B cell (primary cell): ENCODE results near the gene CPT1A. TPM values are rescaled to one million over a fixed set of nuclear protein-coding genes. Genes with fewer than 3 reads are reported as not detected.
A peak's percentile ranks its signal among the peaks of the same experiment; 100 is the strongest.

ENCODE experiments used
- ATAC-seq: fragments of 200-7000 bp; cut with Tn5 transposase; one replicate; pipeline ENCODE4 v1.10.0; 2021; ENCODE audit warnings: low read depth, mild to moderate bottlenecking, moderate number of reproducible peaks, moderate library complexity
- CTCF ChIA-PET: fragments of 350-600 bp; sonication (Branson Sonifier 250); formaldehyde crosslinking; loops from one replicate; lab custom pipeline; 2021; ENCODE audit warnings: antibody characterized with exemption, inconsistent platforms; lab: Charles Lee
- POLR2A ChIA-PET: fragments of 350-600 bp; sonication (Branson Sonifier 250); formaldehyde crosslinking; loops from one replicate; lab custom pipeline; 2021; ENCODE audit warnings: antibody characterized with exemption; lab: Charles Lee
- DNase-seq: peaks from one replicate; pipeline ENCODE4 v3.0.0; 2013
- H2AFZ ChIP-seq: 2 replicates; pipeline ENCODE4 v1.6.1; 2012; ENCODE audit warnings: mild to moderate bottlenecking, low read depth, low read length; ENCODE audit not compliant: insufficient read depth, poor library complexity, severe bottlenecking
- H3K27ac ChIP-seq, 2 donors: 1 replicate in 1 of 2; 2 replicates in 1 of 2; pipeline ENCODE4 v1.5.1; 2012 to 2013; ENCODE audit warnings: low read length in 2 of 2, mild to moderate bottlenecking in 2 of 2, moderate library complexity in 1 of 2
- H3K27me3 ChIP-seq, 4 experiments: fragments of 200-600 bp in 1 of 4; sonication (generic) in 1 of 4; replicated peaks in 1 of 4; 1 replicate in 2 of 4; 2 replicates in 2 of 4; pipeline versions ENCODE4 v1.6.1 to v1.7.0; 2013 to 2016; ENCODE audit warnings: low read length in 3 of 4, mild to moderate bottlenecking in 2 of 4, mixed read lengths in 1 of 4, moderate library complexity in 1 of 4; ENCODE audit not compliant: insufficient read depth in 4 of 4, control insufficient read depth in 3 of 4; ENCODE audit errors: control extremely low read depth in 1 of 4
- H3K36me3 ChIP-seq, 2 experiments: replicated peaks in 1 of 2; 1 replicate in 1 of 2; 2 replicates in 1 of 2; pipeline versions ENCODE4 v1.6.1 to v1.7.1; 2013; ENCODE audit warnings: low read length in 1 of 2; ENCODE audit not compliant: insufficient read depth in 2 of 2, control insufficient read depth in 1 of 2; ENCODE audit errors: control extremely low read depth in 1 of 2, extremely low read depth in 1 of 2
- H3K4me1 ChIP-seq, 2 donors: fragments of 200-600 bp in 1 of 2; sonication (generic) in 1 of 2; 1 replicate in 1 of 2; 2 replicates in 1 of 2; pipeline versions ENCODE4 v1.5.1 to v1.6.1; 2013 to 2017; ENCODE audit warnings: low read length in 2 of 2; ENCODE audit not compliant: control insufficient read depth in 2 of 2, insufficient read depth in 2 of 2
- H3K4me2 ChIP-seq: replicated peaks from 2 replicates; pipeline ENCODE3; 2012; ENCODE audit warnings: mild to moderate bottlenecking, low read depth, low read length; ENCODE audit not compliant: poor library complexity, severe bottlenecking
- H3K4me3 ChIP-seq, 5 experiments: fragments of 200-600 bp in 1 of 5; sonication (generic) in 1 of 5; 1 replicate in 3 of 5; 2 replicates in 2 of 5; pipeline versions ENCODE4 v1.5.1 to v1.7.0; 2011 to 2016; ENCODE audit warnings: low read length in 4 of 5, mild to moderate bottlenecking in 4 of 5, low read depth in 2 of 5, control low read depth in 1 of 5, moderate library complexity in 1 of 5; ENCODE audit not compliant: insufficient read depth in 1 of 5; ENCODE audit errors: control extremely low read depth in 1 of 5, extremely low read depth in 1 of 5
- H3K79me2 ChIP-seq: fragments of 200-600 bp; sonication (generic); one replicate; pipeline ENCODE4 v1.6.0; 2016; ENCODE audit warnings: low read length; ENCODE audit not compliant: control insufficient read depth, insufficient read depth
- H3K9ac ChIP-seq: fragments of 200-600 bp; sonication (generic); 2 replicates; pipeline ENCODE4 v1.6.1; 2017; ENCODE audit warnings: mild to moderate bottlenecking, low read length, moderate library complexity
- H3K9me3 ChIP-seq, 3 donors: one replicate each; pipeline versions ENCODE4 v1.6.1 to v1.7.1; 2013; ENCODE audit warnings: low read length in 2 of 3; ENCODE audit not compliant: control insufficient read depth in 2 of 3, insufficient read depth in 1 of 3; ENCODE audit errors: control extremely low read depth in 1 of 3
- H4K20me1 ChIP-seq: 2 replicates; pipeline ENCODE4 v1.6.0; 2012; ENCODE audit warnings: mild to moderate bottlenecking, low read length; ENCODE audit not compliant: insufficient read depth, control insufficient read depth, poor library complexity, severe bottlenecking
- H3K27ac Mint-ChIP-seq: one replicate; pipeline ENCODE4 v1.8.0; 2021; ENCODE audit warnings: mixed read lengths
- H3K27me3 Mint-ChIP-seq: one replicate; pipeline ENCODE4 v1.8.0; 2021; ENCODE audit warnings: mixed read lengths
- H3K4me1 Mint-ChIP-seq: one replicate; pipeline ENCODE4 v1.8.0; 2021; ENCODE audit warnings: mixed read lengths
- H3K4me3 Mint-ChIP-seq: one replicate; pipeline ENCODE4 v1.8.0; 2021; ENCODE audit warnings: mixed read lengths
- H3K9me3 Mint-ChIP-seq: one replicate; pipeline ENCODE4 v1.8.0; 2022; ENCODE audit warnings: mixed read lengths; ENCODE audit not compliant: insufficient read depth
- EZH2 ChIP-seq: IDR thresholded peaks from 2 replicates; pipeline ENCODE4 v1.6.1; 2012; ENCODE audit warnings: borderline replicate concordance, low read depth, mild to moderate bottlenecking, moderate library complexity, low read length; ENCODE audit not compliant: insufficient read depth, poor library complexity, severe bottlenecking
- WGBS: methylation state at CpG from one replicate; pipeline ENCODE4 v1.1.5; 2013; ENCODE audit warnings: missing lambda C conversion rate; ENCODE audit not compliant: insufficient coverage; 5-methylcytosine and 5-hydroxymethylcytosine counted together
- intact Hi-C: fragments of 100-400 bp; cut with micrococcal nuclease; formaldehyde crosslinking; loops from one replicate; pipeline ENCODE4 v1.10.0; 2022
- polyA plus RNA-seq: library from polyadenylated mRNA; depleted of rRNA; stranded (reverse); fragments of >200 nt; gene quantifications from 2 replicates; pipeline ENCODE4 v1.2.3, GENCODE V29; 2012
- total RNA-seq, 2 donors: library from RNA; stranded (reverse); fragments of 120-200 nt in 1 of 2; gene quantifications; 1 replicate in 1 of 2; 2 replicates in 1 of 2; pipeline versions ENCODE4 v1.2.3 to v1.2.4, GENCODE V29; 2013 to 2022
- TF ChIP-seq, protein P1 (sequence below): fragments of 200-600 bp; IDR thresholded peaks from one replicate; pipeline ENCODE4 v1.8.0; 2022; ENCODE audit warnings: antibody characterized with exemption, mild to moderate bottlenecking

The CPT1A gene
- total and polyA plus RNA-seq, 2 donors (not counting 1 experiment from before 2014, with no cell fraction given): 15.6 to 40.8 TPM

DNA sequence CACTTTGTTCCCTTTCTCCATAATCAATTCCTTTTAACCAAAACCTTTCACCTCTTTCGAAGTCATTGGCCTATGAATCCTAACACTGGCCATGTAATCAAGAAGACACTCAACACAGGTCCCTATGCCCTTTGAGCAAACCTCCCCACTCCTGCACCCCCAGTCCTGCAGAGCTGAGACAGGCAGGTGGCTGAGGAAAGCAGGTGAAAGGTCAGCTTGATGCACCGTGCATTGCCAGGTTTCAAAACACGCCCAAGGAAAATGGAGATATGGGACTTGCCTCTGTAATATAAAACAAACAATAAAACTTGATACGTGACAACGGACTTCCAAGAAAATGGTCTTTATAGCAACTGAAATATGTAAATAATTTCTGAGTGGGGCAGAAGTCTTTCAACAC, 10.6 kb downstream of the CPT1A start:
- no peaks in the 10 kb centered on the region for H3K27me3 ChIP-seq
- H3K27ac ChIP-seq: no peak overlapping the region
- no peaks in the 10 kb centered on the region for H3K36me3 ChIP-seq
- Mint-ChIP-seq H3K4me3 (no peak overlapping the region), H3K27ac (no peak overlapping the region), H3K9me3 (no peaks in the 10 kb centered on the region), H3K4me1 (peaks cover 39% of the 10 kb centered on the region), H3K27me3 (no peaks in the 10 kb centered on the region)
- WGBS: 100% methylated on average over 1 of the region's 5 CpGs
- DNase-seq: no peak
- peaks cover 19 to 23% of the 10 kb centered on the region in 2 donors for H3K4me1 ChIP-seq
- ChIA-PET POLR2A (interaction anchor here (0.7 kb wide), 1 partner anchor 25 kb away, joined by 4 read pairs; no protein-coding TSS in a partner anchor), CTCF (interaction anchor here (0.6 to 1.7 kb wide), 3 partner anchors 13 to 33 kb away, joined by 3 to 4 read pairs (median 3); no protein-coding TSS in a partner anchor)
- H2AFZ ChIP-seq: no peak overlapping the region
- H4K20me1 ChIP-seq: no peaks in the 10 kb centered on the region
- no peak overlapping the region for H3K4me2 ChIP-seq
- peaks cover 79% of the 10 kb centered on the region for H3K79me2 ChIP-seq
- intact Hi-C loops: no loop called here
- H3K9me3 ChIP-seq: no peaks in the 10 kb centered on the region
- TF ChIP-seq, protein P1, sequence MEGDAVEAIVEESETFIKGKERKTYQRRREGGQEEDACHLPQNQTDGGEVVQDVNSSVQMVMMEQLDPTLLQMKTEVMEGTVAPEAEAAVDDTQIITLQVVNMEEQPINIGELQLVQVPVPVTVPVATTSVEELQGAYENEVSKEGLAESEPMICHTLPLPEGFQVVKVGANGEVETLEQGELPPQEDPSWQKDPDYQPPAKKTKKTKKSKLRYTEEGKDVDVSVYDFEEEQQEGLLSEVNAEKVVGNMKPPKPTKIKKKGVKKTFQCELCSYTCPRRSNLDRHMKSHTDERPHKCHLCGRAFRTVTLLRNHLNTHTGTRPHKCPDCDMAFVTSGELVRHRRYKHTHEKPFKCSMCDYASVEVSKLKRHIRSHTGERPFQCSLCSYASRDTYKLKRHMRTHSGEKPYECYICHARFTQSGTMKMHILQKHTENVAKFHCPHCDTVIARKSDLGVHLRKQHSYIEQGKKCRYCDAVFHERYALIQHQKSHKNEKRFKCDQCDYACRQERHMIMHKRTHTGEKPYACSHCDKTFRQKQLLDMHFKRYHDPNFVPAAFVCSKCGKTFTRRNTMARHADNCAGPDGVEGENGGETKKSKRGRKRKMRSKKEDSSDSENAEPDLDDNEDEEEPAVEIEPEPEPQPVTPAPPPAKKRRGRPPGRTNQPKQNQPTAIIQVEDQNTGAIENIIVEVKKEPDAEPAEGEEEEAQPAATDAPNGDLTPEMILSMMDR: no peak
- TF ChIP-seq EZH2: no peak
- no peak overlapping the region for H3K9ac ChIP-seq
- no peak overlapping the region for H3K4me3 ChIP-seq
- no peak for ATAC-seq

DNA sequence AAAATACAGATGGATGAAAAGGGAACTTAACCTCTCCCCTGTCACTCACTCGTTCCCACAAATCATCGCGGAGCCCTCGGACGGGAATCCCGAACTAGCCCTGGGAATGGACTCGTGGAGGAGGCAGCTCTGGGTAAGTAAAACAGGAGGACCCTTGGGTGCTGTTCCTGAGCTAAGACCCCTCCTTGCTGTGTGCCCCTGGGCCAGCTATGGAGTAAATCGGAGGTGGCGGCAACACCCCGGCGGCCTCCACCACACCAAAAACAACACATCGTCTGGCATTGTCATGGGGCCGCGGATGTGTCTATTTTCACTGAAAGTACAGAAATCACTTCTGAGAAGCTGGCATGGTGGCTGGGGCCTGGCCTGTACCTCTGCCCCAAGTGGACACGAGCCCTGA, 12.1 kb downstream of the CPT1A start:
- H3K9me3 Mint-ChIP-seq: no peaks in the 10 kb centered on the region
- H3K9ac ChIP-seq: no peak overlapping the region

More for the DNA sequence above, 12.1 kb downstream of the CPT1A start:
- peaks cover 29 to 36% of the 10 kb centered on the region in 2 donors for H3K4me1 ChIP-seq
- intact Hi-C loops: no loop called here
- H2AFZ ChIP-seq: peak overlapping the region; percentile 78
- peak overlapping the region; percentile 72 for H3K4me2 ChIP-seq
- ATAC-seq: no peak
- no peaks in the 10 kb centered on the region for H3K27me3 ChIP-seq
- Mint-ChIP-seq H3K27ac (peak overlapping the region; percentile 78), H3K4me1 (peaks cover 45% of the 10 kb centered on the region), H3K27me3 (no peaks in the 10 kb centered on the region), H3K4me3 (no peak overlapping the region)
- peaks cover 71% of the 10 kb centered on the region for H3K79me2 ChIP-seq
- no peak overlapping the region for H3K4me3 ChIP-seq
- H4K20me1 ChIP-seq: no peaks in the 10 kb centered on the region
- H3K9me3 ChIP-seq: no peaks in the 10 kb centered on the region
- WGBS: 77% methylated on average over 10 of the region's 15 CpGs
- CTCF ChIA-PET: interaction anchor here (1.6 to 8.3 kb wide), 2 partner anchors 10 to 14 kb away, joined by 7 to 70 read pairs; partner anchors contain the start of gene CPT1A
- H3K27ac ChIP-seq: no peak overlapping the region
- H3K36me3 ChIP-seq: no peaks in the 10 kb centered on the region
- TF ChIP-seq, protein P1: no peak
- TF ChIP-seq EZH2: no peak
- no peak for DNase-seq
- POLR2A ChIA-PET: interaction anchor here (1.9 kb wide), 1 partner anchor 9 kb away, joined by 8 read pairs; no protein-coding TSS in a partner anchor
